Measurements from ENCODE around the gene CMYA5. TPM values are rescaled to one million over a fixed set of nuclear protein-coding genes. Genes with fewer than 3 reads are reported as not detected.

Gene CMYA5
- total RNA-seq, 1 donor from 2014 or later = 0.35 TPM

GRCh38 chr5:79791843-79792242 lies 102.2 kb downstream of the CMYA5 start:
- no peak overlapping the region for H3K4me3 ChIP-seq (ENCODE audit: low read depth, low read length)
- no peak for DNase-seq (ENCODE audit: low read depth)
- TF ChIP-seq CTCF (conservative IDR thresholded peaks at IDR 0.05; ENCODE audit: low read depth, low read length) = no peak

- no peak for DNase-seq (ENCODE audit: low read depth)
- TF ChIP-seq CTCF (conservative IDR thresholded peaks at IDR 0.05; ENCODE audit: low read depth, low read length) = no peak
- no peak overlapping the region for H3K4me3 ChIP-seq (ENCODE audit: low read depth, low read length)
Measured at GRCh38 chr5:79792463-79792862, 102.8 kb downstream of the CMYA5 start.

GRCh38 chr5:79793304-79793703 lies 103.7 kb downstream of the CMYA5 start:
- H3K4me3 ChIP-seq (ENCODE audit: low read depth, low read length) = no peak overlapping the region

GRCh38 chr5:79793722-79794121 lies 104.1 kb downstream of the CMYA5 start:
- H3K4me3 ChIP-seq (ENCODE audit: low read depth, low read length) = no peak overlapping the region
- no peak for DNase-seq (ENCODE audit: low read depth)
- TF ChIP-seq CTCF (conservative IDR thresholded peaks at IDR 0.05; ENCODE audit: low read depth, low read length) = no peak

More at GRCh38 chr5:79793304-79793703, 103.7 kb downstream of the CMYA5 start:
- no peak for DNase-seq (ENCODE audit: low read depth)
- TF ChIP-seq CTCF (conservative IDR thresholded peaks at IDR 0.05; ENCODE audit: low read depth, low read length) = no peak

- no peak overlapping the region for H3K4me3 ChIP-seq (ENCODE audit: low read depth, low read length)
- DNase-seq (ENCODE audit: low read depth) = no peak
- no peak for TF ChIP-seq CTCF (conservative IDR thresholded peaks at IDR 0.05; ENCODE audit: low read depth, low read length)
Measured at GRCh38 chr5:79794347-79794746, 104.7 kb downstream of the CMYA5 start.

GRCh38 chr5:79795764-79796398 lies 106.2 kb downstream of the CMYA5 start:
- no peak for DNase-seq (ENCODE audit: low read depth)
- H3K4me3 ChIP-seq (ENCODE audit: low read depth, low read length) = no peak overlapping the region
- no peak for TF ChIP-seq CTCF (conservative IDR thresholded peaks at IDR 0.05; ENCODE audit: low read depth, low read length)

- no peak for DNase-seq (ENCODE audit: low read depth)
- H3K4me3 ChIP-seq (ENCODE audit: low read depth, low read length) = no peak overlapping the region
- no peak for TF ChIP-seq CTCF (conservative IDR thresholded peaks at IDR 0.05; ENCODE audit: low read depth, low read length)
Measured at GRCh38 chr5:79798893-79799590, 109.4 kb downstream of the CMYA5 start.
